ENCODE data around the gene FAM193A.
"Not testable (repeated sequence)": the region's sequence is repeated elsewhere in the genome, so short reads cannot be mapped to it uniquely, and the experiment has no call there.

FAM193A gene

GRCh38 chr4:2514944-2515343 lies 21.5 kb upstream of the FAM193A start:
- DNase-seq (ENCODE audit: low read depth), result not testable (repeated sequence)

- no peak for DNase-seq (ENCODE audit: low read depth)
Measured at GRCh38 chr4:2515830-2516550, 20.5 kb upstream of the FAM193A start.

GRCh38 chr4:2516635-2517034 lies 19.8 kb upstream of the FAM193A start:
- no peak for DNase-seq (ENCODE audit: low read depth)

- no peak for DNase-seq (ENCODE audit: low read depth)
Measured at GRCh38 chr4:2526559-2526958, 9.9 kb upstream of the FAM193A start.

- DNase-seq (ENCODE audit: low read depth), result no peak
Measured at GRCh38 chr4:2534904-2535375, 1.5 kb upstream of the FAM193A start.

GRCh38 chr4:2535376-2536192 lies 863 bp upstream of the FAM193A start:
- peak; percentile 28 for DNase-seq (ENCODE audit: low read depth)

- DNase-seq (ENCODE audit: low read depth), result peak; percentile 31
Measured at GRCh38 chr4:2537011-2537830, 774 bp downstream of the FAM193A start.

GRCh38 chr4:2543580-2544191 lies 7.2 kb downstream of the FAM193A start:
- not testable (repeated sequence) for DNase-seq (ENCODE audit: low read depth)

- DNase-seq (ENCODE audit: low read depth), result no peak
Measured at GRCh38 chr4:2545321-2546013, 9.0 kb downstream of the FAM193A start.

GRCh38 chr4:2546286-2546823 lies 9.9 kb downstream of the FAM193A start:
- DNase-seq (ENCODE audit: low read depth), result no peak

GRCh38 chr4:2546961-2547691 lies 10.7 kb downstream of the FAM193A start:
- DNase-seq (ENCODE audit: low read depth), result not testable (repeated sequence)

- no peak for DNase-seq (ENCODE audit: low read depth)
Measured at GRCh38 chr4:2551118-2551517, 14.7 kb downstream of the FAM193A start.

- DNase-seq (ENCODE audit: low read depth), result no peak
Measured at GRCh38 chr4:2552806-2553205, 16.4 kb downstream of the FAM193A start.

GRCh38 chr4:2558301-2558700 lies 21.9 kb downstream of the FAM193A start:
- DNase-seq (ENCODE audit: low read depth), result no peak

GRCh38 chr4:2560167-2560566 lies 23.7 kb downstream of the FAM193A start:
- DNase-seq (ENCODE audit: low read depth), result no peak

- DNase-seq (ENCODE audit: low read depth), result no peak
Measured at GRCh38 chr4:2565533-2565932, 29.1 kb downstream of the FAM193A start.

GRCh38 chr4:2570036-2570435 lies 33.6 kb downstream of the FAM193A start:
- DNase-seq (ENCODE audit: low read depth), result no peak

GRCh38 chr4:2570551-2571222 lies 34.2 kb downstream of the FAM193A start:
- DNase-seq (ENCODE audit: low read depth), result peak; percentile 52

- no peak for DNase-seq (ENCODE audit: low read depth)
Measured at GRCh38 chr4:2572076-2572475, 35.6 kb downstream of the FAM193A start.

- DNase-seq (ENCODE audit: low read depth), result no peak
Measured at GRCh38 chr4:2572866-2573265, 36.4 kb downstream of the FAM193A start.

Measured in stimulated activated CD4-positive, alpha-beta T cell treated with anti-CD3 and anti-CD28 coated beads, Interleukin-2, amount 100 ng/mL, for 4 hours (primary cell).